HG02571 (cell line): ENCODE data around the gene EIF2D.

ENCODE experiments used
- ATAC-seq: cut with Tn5 transposase; IDR thresholded peaks from one replicate; pipeline ENCODE4 v1.9.1; 2021; ENCODE audit warnings: mild to moderate bottlenecking, moderate library complexity; ENCODE audit not compliant: unreplicated experiment

The EIF2D gene

DNA sequence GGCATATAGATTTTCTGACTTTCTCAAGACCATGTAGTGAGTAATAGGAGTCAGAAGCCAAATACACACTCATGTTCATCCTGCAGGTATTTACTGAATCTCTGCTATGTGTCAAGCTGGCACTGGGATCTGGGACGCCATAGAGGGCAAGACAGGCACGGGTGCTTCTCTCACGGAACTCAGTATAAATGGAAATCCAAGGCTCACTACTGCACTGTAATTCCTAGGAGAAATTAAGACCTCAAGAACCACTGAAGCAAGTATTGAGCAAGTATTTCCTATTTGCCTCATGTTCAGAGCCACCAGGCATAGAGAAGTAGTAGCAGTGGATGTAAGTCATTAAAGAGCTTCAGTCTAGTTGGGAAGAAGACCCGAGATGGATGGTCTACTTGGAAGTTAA lies 38.9 kb downstream of the EIF2D start:
- ATAC-seq = no peak

DNA sequence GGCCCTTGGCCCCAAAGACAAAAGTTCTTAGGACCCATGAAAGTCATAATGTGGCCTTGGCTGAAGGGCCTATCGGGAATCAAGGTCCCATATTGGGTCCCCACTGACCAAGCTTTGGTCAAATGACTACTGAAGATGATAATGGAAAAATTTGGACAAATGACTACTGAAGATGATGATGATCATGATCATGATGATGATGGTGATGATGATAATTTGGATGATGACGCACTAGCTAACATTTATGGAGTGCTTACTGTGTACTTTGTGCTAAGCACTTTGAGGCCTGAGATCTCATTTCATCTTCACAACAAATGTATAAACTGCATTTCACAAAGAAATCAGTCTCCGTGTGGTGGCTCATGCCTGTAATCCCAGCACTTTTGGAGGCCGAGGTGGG lies 39.4 kb downstream of the EIF2D start:
- no peak for ATAC-seq

DNA sequence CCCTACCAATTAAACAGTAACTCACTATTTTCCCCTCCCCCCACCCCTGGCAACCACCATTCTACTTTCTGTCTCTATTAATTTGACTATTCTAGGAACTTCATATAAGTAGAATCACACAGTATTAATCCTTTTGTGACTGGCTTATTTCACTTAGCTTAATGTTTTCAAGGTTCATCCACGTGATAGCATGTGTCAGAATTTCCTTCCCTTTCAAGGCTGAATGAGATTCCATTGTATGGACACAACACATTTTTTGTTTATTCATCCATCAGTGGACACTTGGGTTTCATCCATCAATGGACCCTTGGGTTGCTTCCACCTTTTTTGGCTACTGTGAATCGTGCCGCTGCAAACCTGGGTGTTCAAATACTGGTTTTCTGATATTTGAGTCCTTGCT lies 41.7 kb downstream of the EIF2D start:
- no peak for ATAC-seq

DNA sequence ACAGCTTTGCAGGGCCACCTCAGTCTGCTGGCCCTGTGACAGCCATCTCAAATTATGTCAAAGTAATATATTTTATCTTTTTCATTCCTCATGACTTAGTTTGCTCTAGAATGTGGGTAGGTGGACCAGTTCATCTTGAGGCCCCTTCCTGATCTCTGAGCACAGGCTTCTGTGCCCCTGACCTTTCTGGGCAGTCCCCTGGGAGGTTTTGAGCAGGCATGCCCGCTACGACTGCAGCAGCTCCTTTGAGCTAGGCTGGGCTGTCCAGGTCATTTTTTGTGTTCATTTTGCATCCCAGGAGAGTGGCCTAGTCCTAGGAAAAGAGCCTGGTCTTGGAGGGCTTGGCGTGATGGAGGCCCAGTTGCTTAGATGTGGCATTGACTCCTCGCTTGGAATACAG lies 42.7 kb downstream of the EIF2D start:
- no peak for ATAC-seq

DNA sequence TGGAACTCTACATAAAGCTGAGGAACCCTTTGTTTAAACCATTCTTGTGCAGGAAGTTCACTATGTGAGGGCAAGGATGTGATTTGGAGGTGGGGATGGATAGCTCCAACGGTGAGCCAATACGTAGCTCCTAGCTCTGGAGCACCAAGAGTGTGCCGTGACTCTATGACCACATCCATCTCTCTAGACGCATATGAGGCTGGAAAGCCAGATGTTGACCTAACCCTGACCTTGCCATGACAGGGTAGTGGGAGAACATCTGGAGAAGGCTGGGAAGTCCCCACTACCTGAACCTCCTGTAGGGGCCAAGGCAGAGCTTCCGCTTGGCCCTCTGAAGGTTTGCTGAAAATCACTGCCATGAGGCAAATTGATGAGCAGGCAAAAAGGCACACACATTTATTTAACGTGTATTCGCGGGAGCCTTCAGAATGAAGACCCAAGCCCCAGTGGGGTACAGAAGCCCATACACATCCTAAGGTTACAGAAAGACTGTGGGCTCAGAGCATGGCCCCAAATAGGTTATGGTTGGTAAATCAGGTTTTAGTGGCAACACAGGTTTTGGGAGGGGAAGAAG lies 43.4 kb downstream of the EIF2D start:
- ATAC-seq = no peak

DNA sequence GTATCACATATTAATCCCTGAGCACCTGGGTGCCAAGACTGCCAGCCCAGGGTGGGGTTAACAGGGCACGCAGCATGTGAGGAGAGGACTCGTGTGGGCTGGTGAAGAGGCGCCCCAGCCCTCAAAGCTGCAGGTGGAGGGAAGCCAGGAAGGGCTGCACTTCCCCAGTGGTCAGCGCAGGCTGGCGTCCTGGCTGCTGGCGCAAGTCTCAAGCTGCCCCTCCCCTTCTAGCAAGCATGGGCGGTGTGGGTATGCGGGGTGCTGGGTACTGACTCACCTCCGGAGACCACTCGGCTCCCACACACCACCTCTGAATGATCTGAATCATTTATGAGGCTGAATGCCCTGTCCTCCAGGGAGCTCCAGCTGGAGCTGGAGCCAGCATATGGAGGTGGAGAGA lies 44.0 kb downstream of the EIF2D start:
- no peak for ATAC-seq

DNA sequence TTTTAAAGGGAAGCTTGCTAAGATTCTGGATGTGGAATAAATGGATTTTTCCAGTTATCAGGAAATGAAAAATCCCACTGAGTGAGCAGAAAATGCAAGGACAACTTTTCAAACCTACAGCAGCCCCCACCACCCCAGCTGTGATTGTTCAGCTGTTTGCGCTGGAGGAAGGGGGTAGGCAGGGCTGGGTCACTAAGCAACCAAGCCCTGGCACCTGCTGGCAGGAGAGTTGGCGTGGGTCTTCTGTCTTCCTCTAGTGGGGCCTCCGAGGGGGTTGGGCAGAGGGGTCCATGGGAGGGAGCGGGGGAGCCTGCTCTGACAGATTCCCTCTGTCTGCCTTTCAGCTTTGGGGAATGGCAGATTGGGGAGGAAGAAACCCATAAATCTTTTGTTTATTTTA lies 45.3 kb downstream of the EIF2D start:
- no peak for ATAC-seq

DNA sequence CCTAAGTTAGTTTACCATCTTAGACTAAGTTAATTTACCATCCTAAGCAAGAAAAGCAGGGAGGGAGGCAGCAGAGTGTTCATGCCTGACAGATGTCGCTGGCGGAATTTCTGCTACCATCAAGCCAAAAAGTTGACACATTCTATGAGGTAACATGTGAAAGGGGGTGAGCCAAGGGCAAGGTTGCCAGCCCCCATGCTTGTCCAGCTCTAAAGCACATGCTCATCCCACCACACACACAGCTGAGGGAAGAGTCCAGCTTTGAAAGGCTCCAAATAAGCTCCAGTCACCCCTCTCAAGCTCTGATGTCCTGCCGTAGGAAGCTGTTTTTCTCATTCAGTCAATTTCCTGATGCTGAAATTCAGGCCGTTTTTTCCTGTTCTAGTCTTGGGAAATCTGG lies 46.3 kb downstream of the EIF2D start:
- no peak for ATAC-seq

DNA sequence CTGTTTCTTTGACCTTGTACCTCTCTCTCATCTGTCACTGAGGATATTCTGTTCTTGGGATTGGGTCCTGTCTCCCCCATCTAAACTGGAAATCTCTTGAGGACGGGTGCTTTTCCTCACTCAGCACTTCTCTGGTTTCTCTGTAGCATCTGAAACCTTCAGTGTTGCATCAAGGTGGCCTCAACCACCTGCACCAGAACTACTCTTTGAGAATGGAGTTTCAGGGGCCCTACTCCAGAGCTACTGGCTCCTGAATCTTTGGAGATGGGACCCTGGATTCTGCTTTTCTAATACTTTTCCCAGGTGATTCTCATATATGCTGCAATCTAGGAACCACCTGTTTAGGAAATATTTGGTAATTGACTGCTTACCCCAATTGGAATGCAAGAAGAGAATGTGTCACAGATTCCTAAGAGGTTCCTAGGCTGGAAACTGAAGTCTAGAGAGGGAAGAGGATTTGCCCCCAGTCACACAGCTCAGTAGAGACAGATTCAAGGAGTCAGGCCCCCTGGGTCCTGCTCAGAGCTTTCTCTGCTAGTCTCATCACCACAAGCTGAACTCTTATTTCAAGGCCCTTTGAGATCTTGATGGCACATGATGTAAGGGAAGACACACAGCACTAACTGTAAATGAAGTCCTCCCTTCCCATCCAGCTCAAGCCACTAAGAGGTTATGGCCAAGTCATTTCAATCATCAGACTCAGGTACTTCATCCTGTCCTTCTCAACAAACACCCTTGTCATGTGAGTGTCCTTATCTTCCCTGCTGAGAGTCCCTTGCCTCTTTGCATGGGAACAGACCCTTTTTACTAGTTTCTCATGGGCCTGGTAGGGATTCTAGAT lies 48.7 kb downstream of the EIF2D start:
- ATAC-seq = peak; percentile 29

DNA sequence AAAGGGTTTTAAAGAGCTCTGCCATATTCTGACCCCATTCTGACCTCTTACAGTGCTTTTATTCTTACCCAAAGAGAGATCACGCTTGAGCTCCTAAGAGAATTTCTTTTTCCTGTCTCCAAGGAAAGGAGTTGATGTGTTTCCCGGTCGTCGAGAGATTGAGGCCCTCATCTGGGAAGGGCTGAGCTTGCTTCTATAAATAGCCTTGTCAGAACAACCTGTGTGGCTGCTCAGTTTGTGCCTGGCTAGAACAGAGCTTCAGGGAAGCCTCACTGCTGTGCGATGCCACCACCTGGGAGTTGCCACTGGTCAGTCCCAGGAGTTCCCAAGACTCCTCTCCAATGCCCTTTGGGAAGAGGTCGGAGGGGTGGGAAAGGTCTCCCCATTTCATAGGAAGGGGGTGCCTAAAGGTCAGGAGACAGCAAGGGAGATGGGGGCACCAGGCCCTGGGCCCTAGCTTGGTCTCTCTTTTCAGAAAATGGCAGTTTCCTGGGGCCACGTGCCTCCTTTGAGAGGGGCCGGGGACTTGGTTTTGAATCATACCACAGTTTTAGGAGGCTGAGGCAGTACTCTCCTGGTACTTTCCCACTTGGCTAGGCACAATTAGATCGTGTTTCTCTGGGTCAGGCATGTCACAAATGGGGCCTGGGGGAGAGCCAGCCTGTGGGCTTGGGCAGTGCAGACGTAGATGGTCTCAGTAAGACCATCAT lies 52.1 kb downstream of the EIF2D start:
- no peak for ATAC-seq

DNA sequence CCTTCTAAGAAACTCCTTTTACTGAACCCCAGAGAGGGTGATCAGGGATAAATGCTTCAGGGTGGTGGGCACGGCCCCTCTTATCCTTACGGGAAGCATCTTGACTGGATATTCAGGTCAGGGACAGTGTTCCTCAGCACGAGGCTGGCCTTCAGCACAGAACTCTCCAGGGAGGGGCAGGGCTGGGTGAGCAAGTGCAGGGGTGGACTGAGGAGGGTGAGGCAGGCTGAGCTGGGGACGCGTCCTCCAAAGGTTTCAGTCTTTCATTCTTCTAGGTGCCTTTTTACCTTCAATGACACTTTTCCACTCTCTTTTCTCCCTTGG lies 52.6 kb downstream of the EIF2D start:
- ATAC-seq = no peak

DNA sequence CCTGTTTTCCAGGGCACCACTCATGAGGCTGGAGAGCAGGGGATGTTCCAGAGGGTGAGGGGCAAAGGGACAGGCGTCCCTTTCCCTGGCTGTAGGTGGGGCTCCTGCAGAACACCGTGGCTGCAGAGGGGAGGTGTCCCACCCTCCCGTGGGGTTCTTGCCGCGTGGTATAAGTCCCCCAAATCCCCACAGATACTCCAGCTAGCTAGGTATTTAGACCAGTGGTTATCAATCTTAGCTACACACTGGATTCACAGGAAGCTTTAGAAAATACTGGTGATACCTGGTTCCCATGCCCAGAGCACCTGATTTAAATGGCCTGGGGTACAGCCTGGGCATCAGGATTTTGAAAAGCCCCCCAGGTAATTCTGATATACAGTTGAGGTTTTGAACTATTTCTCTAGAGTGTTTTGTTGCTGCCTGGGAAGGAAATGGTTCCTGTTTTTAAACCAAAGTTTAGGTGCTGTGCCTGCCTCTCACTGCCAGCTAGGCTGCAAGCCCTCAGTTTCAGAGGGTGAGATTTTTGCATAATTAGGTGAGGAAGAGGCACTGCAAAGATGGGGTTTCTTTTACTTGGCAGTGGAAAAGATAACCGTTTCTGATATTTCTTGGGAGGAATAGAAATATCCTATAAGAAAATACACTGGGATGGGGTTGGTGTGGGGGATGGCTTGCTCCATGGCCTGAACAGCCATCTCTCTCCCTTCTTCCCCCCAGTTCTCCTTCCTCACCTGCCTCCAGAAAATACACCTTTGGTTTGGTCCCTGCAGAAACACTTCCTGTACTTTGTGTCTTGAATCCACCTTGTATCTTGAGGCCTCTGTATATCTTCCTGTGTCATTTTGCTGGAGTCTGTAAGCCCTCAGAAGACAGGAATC lies 53.2 kb downstream of the EIF2D start:
- ATAC-seq = no peak

DNA sequence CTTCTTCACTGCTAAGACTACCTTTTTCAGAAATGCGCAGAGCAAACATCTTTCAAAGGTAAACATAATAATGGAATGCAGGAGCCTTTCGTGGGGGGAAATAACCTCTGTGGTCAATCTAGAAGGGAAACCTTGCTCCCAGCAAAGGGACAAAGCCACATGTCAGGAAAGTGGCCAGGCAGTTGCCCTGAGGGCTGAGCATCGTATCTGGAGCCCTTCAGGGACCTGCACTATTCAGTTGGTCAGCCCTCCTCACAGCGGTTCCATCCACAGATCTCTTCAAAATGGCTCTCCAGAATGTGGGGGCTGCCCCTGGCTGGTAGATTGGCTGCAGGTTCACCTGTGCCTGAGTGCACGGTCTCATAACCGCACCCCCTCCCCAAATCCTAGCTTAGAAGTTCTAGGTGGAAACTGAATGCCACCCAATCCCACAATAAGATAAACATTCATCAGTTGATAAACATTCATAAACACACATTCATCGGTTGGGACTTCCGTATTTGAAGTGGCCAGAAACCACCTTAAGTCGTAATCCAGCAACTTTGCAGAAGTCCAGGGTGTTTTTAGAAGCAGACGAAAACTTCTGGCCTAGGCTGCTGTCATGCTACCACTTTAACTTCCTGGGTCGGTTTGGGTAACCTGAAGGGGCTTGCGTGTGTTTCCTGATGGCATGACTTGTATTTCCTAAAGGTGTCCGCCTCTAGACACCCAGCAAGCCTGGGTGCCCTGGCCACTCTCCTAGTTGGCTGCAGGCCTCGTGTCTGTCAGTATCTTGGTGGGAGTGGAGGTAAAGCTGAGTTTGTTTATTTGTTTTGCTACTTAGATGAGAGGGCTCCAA lies 54.4 kb downstream of the EIF2D start:
- no peak for ATAC-seq

DNA sequence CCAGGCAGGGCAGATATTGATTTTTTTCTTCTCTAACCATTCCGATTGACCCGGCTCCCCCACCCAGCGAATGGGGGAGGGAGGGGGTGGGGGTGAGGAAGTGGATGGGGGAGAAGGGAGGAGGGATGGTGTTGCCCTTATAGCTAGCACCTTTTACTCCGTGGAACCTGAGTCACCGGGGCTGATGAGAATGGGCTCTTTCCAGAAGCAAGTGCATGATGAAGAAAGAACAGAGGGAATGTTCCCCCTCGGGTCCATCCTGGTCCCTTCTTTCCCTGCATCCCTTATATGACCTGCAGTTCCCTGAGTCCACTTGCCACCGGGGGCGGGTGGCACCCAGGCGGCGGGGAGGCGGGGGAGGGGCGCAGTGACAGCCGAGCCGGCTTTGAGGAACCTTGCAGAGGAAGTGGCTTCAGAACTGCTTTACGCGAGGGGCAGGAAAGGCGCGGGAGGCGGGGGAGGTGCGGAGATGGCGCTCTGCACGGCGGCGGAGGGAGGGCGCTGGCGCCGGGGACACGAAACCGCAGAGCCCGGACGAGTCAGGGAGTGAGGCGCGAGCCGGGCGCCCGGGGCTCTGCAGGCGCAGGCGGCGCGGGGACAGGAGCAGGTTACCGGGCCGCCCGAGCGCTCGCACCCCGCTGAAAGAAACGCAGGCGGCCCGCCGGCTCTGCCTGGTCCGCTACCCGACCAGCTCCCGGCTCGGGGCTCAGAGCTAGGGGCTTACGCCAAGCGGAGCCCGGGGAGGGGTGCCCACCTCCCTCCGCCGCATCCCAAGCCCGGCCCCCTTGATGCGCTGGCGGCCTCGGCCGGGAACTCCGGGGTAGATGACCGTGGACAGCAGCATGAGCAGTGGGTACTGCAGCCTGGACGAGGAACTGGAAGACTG lies 55.3 kb downstream of the EIF2D start:
- peak; percentile 41 for ATAC-seq

DNA sequence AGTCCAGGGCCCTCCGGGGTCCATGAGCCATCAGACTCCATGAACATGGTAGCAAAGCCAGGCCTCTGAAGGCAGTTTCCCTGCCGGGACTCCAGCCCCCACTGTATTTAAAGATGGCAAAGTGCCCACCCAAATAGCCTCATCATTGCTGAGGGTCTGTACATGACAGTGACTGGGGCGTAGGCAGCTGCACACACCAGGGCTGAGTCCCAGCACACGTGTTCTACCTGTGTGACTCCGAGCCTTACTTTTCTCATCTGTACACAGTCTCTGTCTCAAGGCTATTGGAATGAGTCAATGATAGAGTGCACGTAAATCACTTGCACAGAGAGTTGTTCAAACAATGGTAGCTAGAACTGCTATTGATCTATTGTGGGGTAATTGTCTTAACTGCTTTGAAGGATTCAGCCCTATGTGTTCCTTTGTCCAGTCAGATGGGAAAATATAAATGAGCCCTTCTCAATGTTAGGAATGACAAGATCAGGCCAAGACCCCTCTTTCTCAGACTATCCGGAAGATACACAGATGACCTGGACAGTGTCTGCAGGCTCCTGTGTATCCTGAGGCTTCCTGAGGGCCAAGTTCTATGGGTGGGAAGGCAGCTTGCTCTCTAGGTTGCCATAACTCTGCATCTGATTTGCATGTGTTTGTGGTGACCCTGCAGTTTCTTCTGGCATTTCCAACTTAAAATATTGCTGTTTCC lies 56.1 kb downstream of the EIF2D start:
- peak; percentile 4 for ATAC-seq

DNA sequence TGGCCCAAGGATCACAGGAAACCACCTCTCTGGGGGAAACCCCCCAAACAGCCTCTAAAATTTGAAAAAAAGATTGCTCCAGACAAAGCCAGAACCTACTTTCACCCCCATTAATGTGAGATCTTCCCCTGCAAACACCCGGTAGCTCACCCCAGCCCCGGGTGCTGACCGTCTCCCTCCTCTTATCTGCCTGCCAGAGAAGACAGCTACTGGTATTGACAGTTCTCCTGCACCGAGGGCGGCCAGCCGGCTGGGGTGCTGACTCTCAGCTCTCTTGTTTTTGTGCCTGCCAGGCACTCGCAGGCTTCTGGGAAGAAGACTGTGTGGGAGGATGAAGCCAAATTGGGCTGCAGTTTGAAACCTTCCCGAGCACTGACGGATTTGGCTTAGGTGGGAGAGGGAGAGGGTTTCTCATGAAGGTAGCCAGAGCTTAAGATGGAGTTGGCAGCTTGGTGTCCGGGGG lies 56.8 kb downstream of the EIF2D start:
- ATAC-seq = no peak

DNA sequence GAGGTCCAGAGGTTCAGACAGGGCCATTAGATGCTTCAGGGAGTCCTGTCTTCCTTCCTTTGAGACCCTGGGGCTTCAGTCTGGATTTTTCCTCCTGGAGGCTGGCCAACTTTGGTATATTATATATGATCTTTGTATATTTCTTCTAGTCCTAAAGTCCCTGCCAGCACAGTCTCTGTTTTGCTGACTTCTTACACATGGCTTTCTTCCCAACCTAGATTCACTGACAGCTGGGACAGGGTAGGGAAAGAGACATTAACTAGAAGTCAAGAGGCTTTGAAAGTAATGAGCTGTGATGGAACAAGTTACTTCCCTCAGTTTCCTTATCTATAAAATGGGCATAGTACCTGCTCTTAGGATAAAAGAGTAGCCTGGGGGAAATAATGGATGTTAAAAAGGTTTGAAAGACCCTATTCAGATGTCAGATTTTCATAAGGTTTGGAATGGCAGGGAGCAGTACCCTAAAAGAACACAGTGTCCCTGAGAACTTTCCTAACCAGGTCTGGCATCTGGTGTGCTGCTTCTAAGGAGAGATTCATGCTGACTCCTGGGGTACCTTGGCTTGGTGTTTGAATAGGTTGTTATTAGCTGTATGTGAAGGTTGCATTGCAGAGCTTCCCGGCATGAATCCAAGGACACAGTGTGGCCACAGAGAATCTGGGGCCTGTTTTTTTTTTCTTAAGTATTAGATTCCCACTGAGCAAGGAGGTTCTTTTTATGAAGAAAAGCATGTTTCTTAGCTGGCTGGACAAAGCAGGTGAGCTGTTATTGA lies 57.4 kb downstream of the EIF2D start:
- ATAC-seq = no peak

DNA sequence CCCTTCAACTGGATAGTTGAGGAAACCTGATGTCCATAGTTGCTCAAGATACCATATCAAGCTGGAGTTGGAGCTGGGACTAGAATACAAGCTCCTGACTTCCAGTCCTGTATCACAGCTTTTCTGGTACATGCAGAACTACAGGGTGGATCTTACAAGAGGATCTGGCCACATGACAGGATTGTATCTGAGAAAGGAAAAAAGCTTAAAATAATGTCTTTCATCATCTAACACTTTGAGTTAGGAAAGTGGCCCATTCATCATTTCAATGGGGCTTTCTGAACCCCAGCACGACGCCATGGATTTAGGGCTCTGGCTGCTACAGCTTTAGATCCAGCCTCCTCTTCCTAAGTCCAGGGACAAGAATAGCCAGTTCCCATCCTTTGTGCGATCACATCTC lies 58.1 kb downstream of the EIF2D start:
- ATAC-seq = no peak
